ELF-1 (cell line): ENCODE data around the gene PTPDC1.
"Not testable (repeated sequence)": the region's sequence is repeated elsewhere in the genome, so short reads cannot be mapped to it uniquely, and the experiment has no call there.

Source experiments
- DNase-seq: peaks from one replicate; pipeline ENCODE4 v3.0.0-alpha.2; 2016; ENCODE audit warnings: low read depth, low spot score

Gene PTPDC1

DNA sequence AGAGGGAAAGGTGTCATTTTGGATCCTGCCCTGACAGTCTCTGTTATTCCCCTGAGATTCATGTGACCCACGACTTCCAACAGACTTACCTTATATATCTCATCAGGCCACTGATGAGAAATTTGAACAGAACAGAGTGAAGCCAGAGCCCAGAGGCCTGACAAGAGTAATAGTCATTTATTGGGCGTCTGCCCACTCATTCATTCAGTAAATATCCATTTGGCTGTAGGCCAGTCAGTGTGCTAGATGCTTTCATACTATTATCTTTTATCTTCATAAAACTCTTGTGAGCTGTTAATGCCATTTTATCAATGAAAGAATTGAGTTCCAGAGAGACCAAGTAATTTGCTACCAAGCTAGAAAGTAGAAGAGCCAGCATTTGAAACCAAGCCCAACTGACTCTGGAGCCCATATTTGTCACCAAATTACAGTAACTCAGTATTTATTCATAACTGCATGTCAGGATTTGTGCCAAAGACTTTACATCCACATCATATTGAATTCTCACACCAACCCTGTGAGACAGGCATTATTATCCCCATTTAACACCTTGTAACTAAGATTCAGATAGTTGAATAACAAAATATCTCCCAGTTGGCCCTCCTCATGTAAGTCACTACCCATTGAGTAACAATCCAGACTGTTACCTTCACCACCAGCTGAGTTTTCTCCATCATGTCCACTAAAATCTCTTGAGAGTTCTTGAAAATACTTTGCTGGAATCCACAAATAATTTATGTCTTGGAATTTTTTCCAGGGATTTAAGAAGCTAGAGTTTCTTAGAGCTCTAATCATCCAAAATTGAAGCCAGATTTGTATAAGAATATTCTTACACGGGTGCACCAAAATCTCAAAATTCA lies 2.5 kb downstream of the PTPDC1 start:
- no peak for DNase-seq

DNA sequence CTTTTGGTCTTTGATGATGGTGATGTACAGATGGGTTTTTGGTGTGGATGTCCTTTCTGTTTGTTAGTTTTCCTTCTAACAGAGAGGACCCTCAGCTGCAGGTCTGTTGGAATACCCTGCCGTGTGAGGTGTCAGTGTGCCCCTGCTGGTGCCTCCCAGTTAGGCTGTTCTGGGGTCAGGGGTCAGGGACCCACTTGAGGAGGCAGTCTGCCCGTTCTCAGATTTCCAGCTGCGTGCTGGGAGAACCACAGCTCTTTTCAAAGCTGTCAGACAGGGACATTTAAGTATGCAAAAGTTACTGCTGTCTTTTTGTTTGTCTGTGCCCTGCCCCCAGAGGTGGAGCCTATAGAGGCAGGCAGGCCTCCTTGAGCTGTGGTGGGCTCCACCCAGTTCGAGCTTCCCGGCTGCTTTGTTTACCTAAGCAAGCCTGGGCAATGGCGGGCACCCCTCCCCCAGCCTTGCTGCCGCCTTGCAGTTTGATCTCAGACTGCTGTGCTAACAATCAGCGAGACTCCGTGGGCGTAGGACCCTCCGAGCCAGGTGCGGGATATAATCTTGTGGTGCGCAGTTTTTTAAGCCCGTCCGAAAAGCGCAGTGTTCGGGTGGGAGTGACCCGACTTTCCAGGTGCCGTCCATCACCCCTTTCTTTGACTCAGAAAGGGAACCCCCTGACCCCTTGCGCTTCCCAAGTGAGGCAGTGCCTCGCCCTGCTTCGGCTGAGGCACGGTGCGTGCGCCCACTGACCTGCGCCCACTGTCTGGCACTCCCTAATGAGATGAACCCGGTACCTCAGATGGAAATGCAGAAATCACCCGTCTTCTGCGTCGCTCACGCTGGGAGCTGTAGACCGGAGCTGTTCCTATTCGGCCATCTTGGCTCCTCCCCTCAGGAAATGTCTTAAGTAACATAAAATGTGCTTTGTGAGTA lies 10.2 kb downstream of the PTPDC1 start:
- peak; percentile 62 for DNase-seq

- DNase-seq, result no peak
These were observed 12.7 kb downstream of the PTPDC1 start for GRCh38 chr9:94096819-94097577.

DNA sequence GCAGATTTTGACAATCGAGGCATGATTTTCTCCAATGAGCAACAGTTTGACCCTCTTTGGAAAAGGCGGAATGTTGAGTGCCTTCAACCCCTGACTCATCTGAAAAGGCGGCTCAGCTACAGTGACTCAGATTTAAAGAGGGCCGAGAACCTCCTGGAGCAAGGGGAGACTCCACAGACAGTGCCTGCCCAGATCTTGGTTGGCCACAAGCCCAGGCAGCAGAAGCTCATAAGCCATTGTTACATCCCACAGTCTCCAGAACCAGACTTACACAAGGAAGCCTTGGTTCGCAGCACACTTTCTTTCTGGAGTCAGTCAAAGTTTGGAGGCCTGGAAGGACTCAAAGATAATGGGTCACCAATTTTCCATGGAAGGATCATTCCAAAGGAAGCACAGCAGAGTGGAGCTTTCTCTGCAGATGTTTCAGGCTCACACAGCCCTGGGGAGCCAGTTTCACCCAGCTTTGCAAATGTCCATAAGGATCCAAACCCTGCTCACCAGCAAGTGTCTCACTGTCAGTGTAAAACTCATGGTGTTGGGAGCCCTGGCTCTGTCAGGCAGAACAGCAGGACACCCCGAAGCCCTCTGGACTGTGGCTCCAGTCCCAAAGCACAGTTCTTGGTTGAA lies 13.6 kb downstream of the PTPDC1 start:
- DNase-seq, result no peak

DNA sequence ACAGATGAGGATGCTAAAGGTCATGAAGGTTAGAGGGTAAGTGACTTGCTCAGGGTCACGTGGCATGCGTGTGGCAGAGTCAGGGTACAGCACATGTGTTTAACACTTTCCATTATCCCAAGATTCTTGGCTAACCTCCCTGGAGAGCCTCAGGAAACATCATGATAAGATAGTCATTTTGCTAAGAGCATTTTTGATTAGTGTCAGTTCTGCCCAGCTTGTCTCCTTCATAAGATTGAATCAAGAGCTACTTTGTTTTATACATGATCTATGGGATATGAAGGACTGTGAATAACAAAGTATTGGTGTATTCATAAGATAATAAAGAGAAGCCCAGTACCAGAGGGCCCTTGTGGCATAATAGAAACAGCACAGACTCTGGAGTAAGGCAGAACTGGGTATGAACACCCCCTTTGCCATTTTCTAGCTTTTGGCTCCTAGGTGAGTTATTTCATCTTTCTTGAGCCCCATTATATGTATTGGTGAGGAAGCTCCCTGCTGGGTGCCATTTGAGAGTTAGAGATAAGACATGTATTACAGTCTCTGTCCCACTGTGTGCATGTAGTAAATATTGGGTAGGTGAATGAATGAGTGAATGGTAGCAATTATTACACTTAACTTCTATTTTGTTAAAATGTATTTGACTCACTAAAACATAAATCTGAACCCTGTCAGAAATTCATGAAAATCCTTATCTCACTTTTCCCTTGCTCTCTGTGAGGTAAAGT lies 16.1 kb downstream of the PTPDC1 start:
- DNase-seq, result no peak

GRCh38 chr9:94101162-94101853 lies 17.0 kb downstream of the PTPDC1 start:
- no peak for DNase-seq

- DNase-seq, result no peak
These were observed 24.3 kb downstream of the PTPDC1 start for GRCh38 chr9:94108584-94108983.

- no peak for DNase-seq
These were observed 26.6 kb downstream of the PTPDC1 start for GRCh38 chr9:94110821-94111252.

DNA sequence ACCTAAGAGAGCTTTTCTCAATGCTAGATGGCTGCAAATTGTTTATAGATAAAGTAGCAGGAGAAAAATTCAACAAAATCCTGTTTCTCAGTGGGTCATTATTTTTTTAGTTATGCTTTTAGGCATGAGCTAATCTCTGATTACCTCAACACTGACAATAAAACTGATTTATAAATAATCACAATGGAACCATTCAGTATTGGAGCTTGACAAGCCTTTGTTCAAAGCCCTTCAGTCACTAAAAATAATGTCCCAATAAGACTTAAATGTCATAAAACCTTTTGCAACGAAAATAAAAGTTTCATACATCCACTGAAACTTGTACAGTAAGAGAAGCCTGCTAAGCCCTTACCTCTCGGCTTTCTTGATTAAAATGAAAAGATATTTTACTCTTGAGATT lies 27.2 kb downstream of the PTPDC1 start:
- no peak for DNase-seq

- no peak for DNase-seq
These were observed 28.6 kb downstream of the PTPDC1 start for GRCh38 chr9:94112716-94113465.

GRCh38 chr9:94120088-94120487 lies 35.8 kb downstream of the PTPDC1 start:
- not testable (repeated sequence) for DNase-seq

- DNase-seq, result no peak
These were observed 36.7 kb downstream of the PTPDC1 start for GRCh38 chr9:94120854-94121376.

DNA sequence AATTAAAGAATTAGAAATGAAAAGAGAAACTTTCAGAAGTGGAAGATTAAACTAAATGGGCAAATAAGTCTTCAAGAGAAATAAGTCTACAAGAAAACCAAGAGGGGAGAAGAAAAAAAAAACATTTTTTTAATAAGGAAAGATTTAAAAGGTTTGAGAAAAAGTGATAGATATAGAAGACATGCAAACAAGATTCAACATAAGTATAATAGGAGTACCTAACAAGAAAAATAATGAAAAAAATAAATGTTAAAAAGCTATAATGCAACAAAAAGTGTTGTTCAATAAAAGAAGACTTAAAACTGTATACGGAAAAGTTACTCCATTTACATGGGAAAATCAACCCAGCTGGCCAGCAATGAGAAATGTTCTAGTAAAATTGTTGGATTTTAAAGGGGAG lies 42.6 kb downstream of the PTPDC1 start:
- DNase-seq, result no peak

DNA sequence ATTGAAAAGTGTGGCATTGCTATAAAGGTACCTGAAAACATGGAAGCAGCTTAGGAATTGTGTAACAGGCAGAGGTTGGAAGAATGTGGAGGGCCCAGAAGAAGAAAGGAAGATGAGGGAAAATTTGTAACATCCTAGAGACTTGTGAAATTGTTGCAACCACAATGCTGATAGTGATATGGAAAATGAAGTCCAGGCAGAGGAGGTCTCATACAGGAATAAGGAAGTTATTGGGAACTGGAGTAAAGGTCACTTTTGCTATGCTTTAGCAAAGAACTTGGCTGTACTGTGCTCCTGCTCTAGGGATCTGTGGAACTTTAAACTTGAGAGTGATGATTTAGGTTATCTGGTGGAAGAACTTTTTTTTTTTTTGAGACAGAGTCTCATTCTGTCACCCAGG lies 43.5 kb downstream of the PTPDC1 start:
- no peak for DNase-seq

GRCh38 chr9:94128580-94128979 lies 44.3 kb downstream of the PTPDC1 start:
- DNase-seq, result no peak

DNA sequence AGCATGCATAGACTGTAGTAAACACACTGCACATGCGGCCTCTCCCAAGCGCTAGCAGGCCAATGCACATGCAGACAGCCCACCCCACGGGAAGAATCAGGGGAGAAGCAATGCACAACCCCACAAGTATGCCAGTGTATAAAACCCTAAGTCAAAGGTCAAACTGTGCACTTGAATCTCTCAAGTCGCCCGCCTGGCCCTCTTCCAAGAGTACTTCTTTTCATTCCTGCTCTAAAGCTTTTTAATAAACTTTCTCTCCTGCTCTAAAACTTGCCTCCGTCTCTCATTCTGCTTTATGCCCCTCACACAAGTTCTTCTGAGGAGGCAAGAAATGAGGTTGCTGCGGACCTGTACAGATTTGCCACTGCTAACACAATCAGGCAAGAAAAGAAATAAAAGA lies 50.4 kb downstream of the PTPDC1 start:
- DNase-seq, result no peak

DNA sequence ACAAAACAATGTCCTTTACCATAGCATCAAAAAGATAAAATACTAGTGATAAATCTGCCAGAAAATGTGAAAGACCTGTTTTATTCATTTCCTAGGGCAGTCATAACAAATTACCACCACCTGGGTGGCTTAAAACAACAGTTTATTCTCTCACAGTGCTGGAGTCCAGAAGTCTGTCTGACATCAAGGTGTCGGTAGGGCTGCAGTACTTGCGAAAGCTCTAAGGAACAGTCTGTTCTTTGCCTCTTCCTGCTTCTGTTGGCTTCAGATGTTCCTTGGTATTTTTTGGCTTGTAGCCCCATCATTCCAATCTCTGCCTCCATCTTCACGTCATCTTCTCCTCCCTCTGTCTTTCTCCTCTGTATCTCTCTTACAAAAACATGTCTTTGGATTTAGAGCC lies 51.0 kb downstream of the PTPDC1 start:
- no peak for DNase-seq

GRCh38 chr9:94139672-94140417 lies 55.6 kb downstream of the PTPDC1 start:
- no peak for DNase-seq
